ENCODE measurements around the gene EVA1B. TPM values are rescaled to one million over a fixed set of nuclear protein-coding genes. Genes with fewer than 3 reads are reported as not detected.

Gene EVA1B
- total RNA-seq, 1 donor from 2014 or later = 88.4 TPM

- Mint-ChIP-seq H3K4me3 (ENCODE audit: unreplicated experiment) (no peak overlapping the region), H3K36me3 (ENCODE audit: low read depth) (peaks cover 31% of the 10 kb centered on the region), H3K27me3 (ENCODE audit: low read depth) (no peaks in the 10 kb centered on the region), H3K9me3 (ENCODE audit: low read depth) (no peaks in the 10 kb centered on the region), H3K27ac (ENCODE audit: unreplicated experiment) (no peak overlapping the region), H3K4me1 (ENCODE audit: low read depth) (peaks cover 33% of the 10 kb centered on the region)
- no peak for DNase-seq (ENCODE audit: low spot score)
- TF ChIP-seq, protein P1, sequence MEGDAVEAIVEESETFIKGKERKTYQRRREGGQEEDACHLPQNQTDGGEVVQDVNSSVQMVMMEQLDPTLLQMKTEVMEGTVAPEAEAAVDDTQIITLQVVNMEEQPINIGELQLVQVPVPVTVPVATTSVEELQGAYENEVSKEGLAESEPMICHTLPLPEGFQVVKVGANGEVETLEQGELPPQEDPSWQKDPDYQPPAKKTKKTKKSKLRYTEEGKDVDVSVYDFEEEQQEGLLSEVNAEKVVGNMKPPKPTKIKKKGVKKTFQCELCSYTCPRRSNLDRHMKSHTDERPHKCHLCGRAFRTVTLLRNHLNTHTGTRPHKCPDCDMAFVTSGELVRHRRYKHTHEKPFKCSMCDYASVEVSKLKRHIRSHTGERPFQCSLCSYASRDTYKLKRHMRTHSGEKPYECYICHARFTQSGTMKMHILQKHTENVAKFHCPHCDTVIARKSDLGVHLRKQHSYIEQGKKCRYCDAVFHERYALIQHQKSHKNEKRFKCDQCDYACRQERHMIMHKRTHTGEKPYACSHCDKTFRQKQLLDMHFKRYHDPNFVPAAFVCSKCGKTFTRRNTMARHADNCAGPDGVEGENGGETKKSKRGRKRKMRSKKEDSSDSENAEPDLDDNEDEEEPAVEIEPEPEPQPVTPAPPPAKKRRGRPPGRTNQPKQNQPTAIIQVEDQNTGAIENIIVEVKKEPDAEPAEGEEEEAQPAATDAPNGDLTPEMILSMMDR (IDR thresholded peaks at IDR 0.05) = no peak
Measured at GRCh38 chr1:36286802-36287201, 36.6 kb downstream of the EVA1B start.

GRCh38 chr1:36285443-36286101, 37.9 kb downstream of the EVA1B start:
- Mint-ChIP-seq H3K9me3 (ENCODE audit: low read depth) (no peaks in the 10 kb centered on the region), H3K27ac (ENCODE audit: unreplicated experiment) (peak overlapping the region; percentile 45), H3K4me1 (ENCODE audit: low read depth) (peaks cover 29% of the 10 kb centered on the region), H3K27me3 (ENCODE audit: low read depth) (no peaks in the 10 kb centered on the region), H3K36me3 (ENCODE audit: low read depth) (peaks cover 26% of the 10 kb centered on the region), H3K4me3 (ENCODE audit: unreplicated experiment) (no peak overlapping the region)
- no peak for DNase-seq (ENCODE audit: low spot score)
- TF ChIP-seq, protein P1 (IDR thresholded peaks at IDR 0.05) = peak; percentile 95

DNA sequence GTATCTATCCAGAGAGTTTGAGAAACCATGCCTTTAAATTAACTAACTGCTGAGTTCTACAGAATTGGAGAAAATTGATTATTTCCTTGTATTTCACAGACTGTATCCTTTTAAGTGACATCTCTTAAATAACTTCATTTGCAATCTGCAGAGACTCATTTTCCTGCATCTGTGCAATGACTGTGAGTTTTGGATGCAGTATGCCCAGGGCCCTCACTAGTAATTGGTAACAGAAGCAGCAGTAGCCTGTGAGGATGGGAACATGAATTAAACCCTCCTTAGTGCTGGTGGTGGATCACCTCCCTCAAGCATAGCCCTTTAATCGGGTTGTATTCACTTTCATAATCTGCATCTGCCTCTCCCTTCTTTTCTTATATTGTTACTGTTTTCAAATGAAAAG, 38.9 kb downstream of the EVA1B start:
- TF ChIP-seq, protein P1 (IDR thresholded peaks at IDR 0.05) = no peak
- no peaks in the 10 kb centered on the region for H3K27me3 Mint-ChIP-seq (ENCODE audit: low read depth)
- DNase-seq (ENCODE audit: low spot score) = no peak
- peak overlapping the region; percentile 61 for H3K27ac Mint-ChIP-seq (ENCODE audit: unreplicated experiment)
- no peaks in the 10 kb centered on the region for H3K9me3 Mint-ChIP-seq (ENCODE audit: low read depth)
- peaks cover 32% of the 10 kb centered on the region for H3K4me1 Mint-ChIP-seq (ENCODE audit: low read depth)
- H3K36me3 Mint-ChIP-seq (ENCODE audit: low read depth) = peaks cover 26% of the 10 kb centered on the region
- H3K4me3 Mint-ChIP-seq (ENCODE audit: unreplicated experiment) = no peak overlapping the region

GRCh38 chr1:36284061-36284460, 39.4 kb downstream of the EVA1B start:
- TF ChIP-seq, protein P1 (IDR thresholded peaks at IDR 0.05) = no peak
- Mint-ChIP-seq H3K9me3 (ENCODE audit: low read depth) (no peaks in the 10 kb centered on the region), H3K4me3 (ENCODE audit: unreplicated experiment) (no peak overlapping the region), H3K27me3 (ENCODE audit: low read depth) (no peaks in the 10 kb centered on the region), H3K4me1 (ENCODE audit: low read depth) (peaks cover 36% of the 10 kb centered on the region), H3K27ac (ENCODE audit: unreplicated experiment) (peak overlapping the region; percentile 61), H3K36me3 (ENCODE audit: low read depth) (peaks cover 24% of the 10 kb centered on the region)
- no peak for DNase-seq (ENCODE audit: low spot score)

- Mint-ChIP-seq H3K27ac (ENCODE audit: unreplicated experiment) (peak overlapping the region; percentile 68), H3K27me3 (ENCODE audit: low read depth) (no peaks in the 10 kb centered on the region)
Measured at GRCh38 chr1:36279789-36280296, 43.6 kb downstream of the EVA1B start.

More at GRCh38 chr1:36279789-36280296, 43.6 kb downstream of the EVA1B start:
- TF ChIP-seq, protein P1 (IDR thresholded peaks at IDR 0.05) = no peak
- H3K36me3 Mint-ChIP-seq (ENCODE audit: low read depth) = peaks cover 10% of the 10 kb centered on the region
- DNase-seq (ENCODE audit: low spot score) = no peak
- no peak overlapping the region for H3K4me3 Mint-ChIP-seq (ENCODE audit: unreplicated experiment)
- peaks cover 34% of the 10 kb centered on the region for H3K4me1 Mint-ChIP-seq (ENCODE audit: low read depth)
- H3K9me3 Mint-ChIP-seq (ENCODE audit: low read depth) = no peaks in the 10 kb centered on the region
